ENCODE data around the gene FOXO1.

- no peak for TF ChIP-seq CTCF (conservative IDR thresholded peaks at IDR 0.05)
- no peak for TF ChIP-seq EZH2 (IDR thresholded peaks at IDR 0.05; ENCODE audit: low read depth)
Measured at GRCh38 chr13:40508767-40509342, 157.6 kb downstream of the FOXO1 start.
